SHP77 (cell line): Measurements from ENCODE around the gene RHBG.

ENCODE experiments used
- DNase-seq, 2 experiments: peaks; one replicate each; lab custom pipeline; 2025; lab: John Stamatoyannopoulos, UW

RHBG gene

DNA sequence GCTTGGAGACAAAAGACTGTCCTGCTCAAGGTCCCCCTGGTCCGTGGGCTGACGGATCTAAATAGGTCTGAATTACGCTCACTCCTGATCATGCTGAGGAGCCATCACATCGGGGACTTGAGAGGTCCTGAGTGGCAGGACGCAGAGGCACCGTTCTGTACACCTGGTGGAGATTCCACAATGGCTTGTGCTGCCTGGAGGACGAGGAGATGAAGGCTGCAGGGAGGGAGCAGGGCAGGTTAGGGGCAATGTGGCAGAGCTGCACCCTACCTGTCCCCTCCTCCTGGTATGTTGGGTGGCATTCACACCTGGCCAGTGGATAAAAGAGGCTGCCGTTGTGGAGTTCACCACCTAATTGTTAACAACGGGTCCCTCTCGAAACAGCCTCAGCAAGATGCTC is 38.7 kb downstream of the RHBG start:
- no peak for DNase-seq

DNA sequence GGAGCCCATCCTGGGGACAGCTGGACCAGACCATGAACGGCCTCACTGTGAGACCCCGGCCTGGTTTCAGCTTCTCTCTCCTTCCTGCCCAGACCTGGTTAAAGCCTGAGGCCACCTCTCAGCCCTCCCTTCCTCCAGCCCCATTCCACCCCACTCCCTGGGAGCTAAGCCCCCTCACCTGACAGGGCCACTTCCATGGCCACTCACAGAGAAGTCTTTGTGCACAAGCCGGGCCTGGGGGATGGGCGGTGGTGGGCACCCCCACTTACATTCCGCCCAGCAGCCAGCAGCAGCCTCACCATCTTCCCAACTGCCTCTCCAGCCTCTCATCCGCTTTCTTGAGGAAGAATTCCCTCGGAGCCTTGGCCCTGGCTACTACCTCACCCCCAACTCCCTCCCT is 40.4 kb downstream of the RHBG start:
- no peak for DNase-seq

DNA sequence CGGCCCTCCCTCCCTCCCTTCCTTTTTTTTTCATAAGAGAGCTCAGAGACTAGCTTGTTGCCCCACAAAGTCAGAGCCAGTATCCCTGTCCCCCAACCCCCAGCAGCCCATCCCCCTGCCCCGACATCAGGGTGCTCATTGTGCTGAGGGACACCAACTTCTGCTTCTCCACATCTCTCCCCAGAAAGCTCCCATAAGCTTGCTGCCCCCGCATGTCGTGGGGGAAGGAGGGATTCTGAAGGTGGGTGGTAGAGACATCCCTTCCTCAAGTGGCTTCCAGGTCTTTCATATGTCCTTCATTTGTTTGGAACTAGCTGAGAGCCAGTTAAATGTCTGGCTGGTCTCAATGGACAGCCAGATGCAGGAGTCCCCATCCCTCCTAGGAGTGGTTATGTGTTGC is 41.2 kb downstream of the RHBG start:
- DNase-seq: no peak

DNA sequence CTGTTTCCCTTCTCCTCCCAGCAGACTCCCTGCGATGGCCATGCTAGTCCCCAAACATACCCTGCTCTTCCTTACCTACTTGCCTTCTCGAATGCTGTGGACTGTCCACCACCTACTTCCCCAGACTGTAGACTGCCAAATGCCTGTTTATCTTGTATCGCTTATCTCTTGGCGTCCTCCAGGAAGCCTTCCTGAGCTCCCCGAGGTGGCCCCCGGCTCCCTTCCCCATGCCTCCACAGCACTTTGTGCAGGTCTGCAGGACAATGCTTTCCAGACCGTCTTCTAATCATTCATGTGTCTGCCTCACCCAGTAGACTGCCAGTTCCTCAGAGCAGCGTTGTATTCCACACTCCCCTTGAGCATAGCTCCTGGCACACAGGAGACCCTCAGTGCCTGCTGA is 41.7 kb downstream of the RHBG start:
- no peak for DNase-seq

DNA sequence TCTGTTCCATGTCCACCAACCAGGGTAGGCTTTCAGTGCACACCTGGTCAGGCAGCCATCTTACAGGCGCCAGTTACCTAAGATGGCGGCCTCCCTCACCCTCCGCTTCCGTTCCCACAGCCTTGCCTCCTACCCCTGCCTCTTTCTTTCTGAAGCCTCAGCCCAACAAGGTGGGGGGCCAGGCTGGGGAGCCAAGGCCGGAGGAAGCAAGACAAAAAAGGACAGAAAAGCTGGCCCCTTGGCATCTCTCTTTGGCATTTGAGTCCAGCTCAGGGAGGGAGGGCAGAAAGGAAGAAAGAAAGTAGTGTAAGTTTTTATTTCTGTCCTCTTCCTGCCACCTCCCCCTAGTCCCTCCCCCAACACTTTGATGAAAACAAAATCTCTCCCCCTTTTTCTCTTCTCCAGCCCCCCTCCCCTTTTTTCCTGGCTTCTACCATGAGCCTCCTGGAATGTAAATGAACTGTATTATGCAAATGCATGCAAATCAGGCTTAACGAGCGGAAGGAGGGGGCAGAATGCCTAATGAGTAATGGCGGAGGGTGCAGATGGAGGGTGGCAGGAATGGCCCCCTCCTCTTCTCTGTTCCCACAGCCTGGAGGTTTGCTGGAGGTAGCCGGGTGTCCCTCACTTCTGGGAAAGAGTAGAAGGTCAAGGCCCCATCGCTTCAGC is 43.8 kb downstream of the RHBG start:
- DNase-seq: no peak

DNA sequence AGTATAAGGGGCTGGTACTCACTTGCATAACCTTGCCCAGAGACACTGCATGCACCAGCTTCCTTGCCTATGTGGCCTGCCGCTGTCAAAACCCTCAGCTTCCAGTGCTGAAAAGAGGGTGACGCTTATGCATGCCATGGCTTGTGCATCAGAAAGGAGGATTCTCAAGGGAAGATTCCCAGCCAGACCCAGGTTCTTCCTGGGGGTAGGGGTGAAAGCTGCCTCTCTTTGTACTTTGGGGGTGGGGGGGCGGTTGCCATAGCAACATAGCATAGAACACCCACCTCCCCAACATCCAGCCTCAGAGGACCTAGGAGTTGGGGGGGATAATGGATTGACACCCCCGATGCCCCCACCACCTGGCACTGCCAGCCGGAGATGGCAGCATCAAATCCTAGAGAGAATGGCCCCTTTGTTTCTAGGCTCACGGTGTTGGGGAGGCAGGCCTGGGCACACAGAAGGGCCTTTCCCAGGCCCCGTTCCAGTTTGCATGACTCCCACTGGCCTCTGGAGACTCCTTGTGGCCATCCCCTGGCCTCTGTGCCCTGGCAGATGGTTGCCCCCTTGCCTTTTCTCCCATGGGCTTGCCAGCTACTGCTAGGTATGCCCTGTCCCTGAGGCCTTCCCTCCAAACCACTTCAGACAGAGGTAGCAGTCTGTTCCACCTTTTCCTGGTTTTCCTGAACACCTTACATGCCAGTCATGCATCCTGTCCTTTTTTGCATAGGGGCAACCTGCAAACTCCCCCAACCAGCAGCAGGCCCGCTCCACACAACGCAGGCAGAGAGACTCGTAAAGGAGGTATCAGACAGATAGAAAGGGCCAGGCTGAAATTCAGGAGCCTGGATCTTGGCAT is 44.6 kb downstream of the RHBG start:
- no peak for DNase-seq

DNA sequence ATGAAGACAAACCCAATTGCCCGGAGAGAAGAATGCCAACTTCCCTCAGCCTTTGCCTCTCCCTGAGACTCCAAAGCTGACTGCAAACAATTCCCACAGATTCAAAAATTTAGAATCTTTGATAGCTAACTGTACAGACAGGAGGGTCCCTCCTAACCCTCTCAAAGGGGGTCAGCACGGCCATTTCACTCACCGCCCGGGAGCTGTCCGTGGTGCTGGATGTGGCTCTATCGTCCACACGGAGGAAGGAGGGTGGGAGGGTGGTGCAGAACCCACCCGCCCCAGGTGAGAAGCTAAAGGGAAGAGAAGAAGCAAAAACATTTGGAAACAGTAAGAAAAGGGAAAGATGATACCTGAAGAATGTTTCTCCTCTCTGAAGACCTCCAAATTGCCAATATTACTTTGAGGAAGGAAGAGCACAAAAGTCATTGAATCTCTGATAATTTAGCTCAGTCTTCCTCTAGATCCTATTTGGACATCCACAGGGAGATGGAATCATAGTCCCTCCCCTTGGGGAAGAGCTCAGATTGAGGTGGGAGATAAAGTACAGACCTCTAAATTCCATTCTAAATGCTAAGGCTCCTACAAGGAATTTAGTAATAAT is 45.6 kb downstream of the RHBG start:
- DNase-seq: no peak

DNA sequence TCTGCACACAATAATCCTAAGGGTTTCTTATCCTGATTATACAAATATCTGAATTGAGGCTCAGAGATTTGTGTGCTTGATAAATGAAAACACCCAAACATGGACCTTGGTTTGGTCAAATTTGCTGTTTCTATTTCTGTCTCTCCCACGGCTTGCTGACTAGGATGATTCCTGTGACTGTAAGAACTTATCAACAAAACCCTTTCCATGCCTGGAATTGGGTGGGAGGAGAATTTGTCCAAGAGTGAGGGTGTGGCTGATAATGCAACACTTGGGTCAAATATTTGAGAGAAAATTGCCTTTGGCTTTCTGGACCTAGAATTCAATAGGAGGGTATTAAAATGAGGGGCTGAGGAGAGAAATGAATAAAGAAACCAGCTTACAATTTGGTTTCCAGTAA is 48.0 kb downstream of the RHBG start:
- no peak for DNase-seq

DNA sequence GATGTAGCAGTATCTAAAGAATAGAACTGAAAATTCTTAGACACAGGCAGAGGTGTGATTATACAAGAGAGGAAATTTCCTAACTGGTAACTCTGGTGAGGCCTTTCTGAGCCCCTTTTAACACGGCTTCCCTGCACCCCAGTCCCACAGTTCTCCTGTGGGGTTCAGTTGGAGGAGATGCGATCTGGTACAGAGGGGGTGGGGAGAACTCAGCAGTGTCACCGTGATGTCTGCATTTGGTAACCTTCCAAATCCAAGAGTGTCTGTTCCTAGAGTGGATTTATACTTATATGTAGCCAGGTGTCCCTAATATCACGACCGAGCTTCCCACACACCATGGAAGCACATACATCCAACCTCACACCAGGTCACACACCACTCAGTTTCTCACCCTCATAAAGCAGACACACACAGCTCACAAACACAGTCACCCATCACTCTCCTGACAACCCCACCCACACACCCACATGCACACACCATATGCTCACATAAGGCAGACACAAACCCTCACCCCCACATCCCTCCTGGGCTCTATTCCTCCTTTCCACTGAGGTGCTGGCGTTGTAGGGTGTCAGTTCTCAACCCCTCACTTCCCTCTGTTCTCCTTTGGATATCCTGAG is 48.5 kb downstream of the RHBG start:
- DNase-seq: no peak

DNA sequence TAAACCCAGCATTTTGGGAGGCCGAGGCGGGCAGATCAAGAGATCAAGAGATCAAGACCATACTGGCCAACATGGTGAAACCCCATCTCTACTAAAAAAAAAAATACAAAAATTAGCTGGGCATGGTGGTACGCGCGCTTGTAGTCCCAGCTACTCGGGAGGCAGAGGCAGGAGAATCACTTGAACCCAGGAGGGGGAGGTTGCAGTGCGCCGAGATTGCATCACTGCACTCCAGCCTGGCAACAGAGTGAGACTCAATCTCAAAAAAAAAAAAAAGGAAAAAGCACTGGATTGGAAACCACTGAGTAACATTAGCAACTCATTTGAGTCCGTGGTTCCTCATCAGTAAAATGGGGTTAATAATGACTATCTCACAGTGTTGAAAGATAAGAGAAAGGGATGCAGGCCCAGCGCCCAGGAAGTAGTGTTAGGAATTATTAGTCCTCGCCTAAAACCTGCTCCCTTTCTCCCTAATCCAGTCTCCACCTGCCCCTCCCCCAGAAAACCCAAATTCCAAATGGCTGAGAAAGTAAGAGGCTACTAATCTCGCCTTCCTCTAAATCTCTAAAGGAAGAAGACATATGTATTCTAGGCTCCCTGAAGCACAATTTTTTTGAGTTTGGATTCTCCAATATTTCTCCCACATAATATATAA is 49.5 kb downstream of the RHBG start:
- DNase-seq: no peak

DNA sequence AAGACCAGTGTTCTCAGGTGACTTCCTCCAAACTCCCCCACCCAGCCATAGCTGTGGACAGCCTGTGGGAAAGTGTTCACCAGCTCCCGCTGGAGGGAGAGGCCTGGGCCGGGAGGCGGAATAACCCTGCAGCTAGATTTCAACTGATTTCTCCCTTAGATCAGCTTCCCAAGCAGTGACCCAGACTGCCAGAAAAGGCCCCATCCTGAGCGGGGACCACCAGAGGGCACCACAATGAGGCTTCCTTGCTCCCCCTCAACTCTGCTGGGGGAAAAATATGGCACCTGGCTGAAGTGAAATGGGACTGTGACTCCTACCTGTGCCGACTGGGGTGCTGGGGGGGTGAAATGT is 50.8 kb downstream of the RHBG start:
- no peak for DNase-seq

DNA sequence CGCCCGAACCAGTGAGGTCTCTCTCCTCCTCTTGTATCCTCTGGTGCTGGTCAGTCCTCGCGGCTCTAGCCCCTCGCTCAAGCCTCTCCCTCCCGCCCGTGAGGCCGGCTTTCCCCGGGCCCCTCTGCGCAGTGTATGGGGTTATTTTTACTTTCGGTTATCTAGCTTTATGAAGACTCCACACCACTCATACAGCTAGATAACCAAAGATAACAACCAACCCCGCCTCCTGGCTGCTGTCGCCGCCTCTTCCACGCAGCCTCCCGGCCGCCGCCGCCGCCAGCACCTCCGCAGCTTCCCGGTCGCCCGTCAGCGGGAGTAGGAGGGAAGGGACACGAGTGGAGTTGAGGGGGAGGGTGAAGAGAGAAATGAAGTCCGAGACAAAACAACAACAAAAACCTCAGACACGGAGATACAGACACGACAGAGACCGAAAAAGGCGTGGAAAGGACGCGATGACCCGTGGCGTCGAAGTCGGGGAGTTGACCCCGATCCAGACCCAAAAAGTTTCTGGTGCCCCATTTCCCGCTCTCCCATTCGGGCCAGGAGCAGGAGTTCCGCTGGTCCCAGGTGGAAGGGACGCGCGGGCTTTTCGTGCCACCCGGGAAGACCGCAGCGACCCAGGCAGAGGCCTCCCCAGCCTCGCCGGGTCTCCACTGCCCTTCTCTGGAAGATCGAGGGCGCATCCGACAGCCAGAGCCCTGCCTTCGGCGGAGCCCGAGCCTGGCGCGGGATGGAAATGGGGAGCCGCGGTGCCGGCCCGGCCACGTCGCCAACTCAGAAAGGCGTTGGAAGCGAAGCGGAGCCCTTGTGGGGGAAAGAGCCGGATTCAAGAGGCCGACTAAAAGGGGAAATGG is 51.4 kb downstream of the RHBG start:
- DNase-seq: no peak

DNA sequence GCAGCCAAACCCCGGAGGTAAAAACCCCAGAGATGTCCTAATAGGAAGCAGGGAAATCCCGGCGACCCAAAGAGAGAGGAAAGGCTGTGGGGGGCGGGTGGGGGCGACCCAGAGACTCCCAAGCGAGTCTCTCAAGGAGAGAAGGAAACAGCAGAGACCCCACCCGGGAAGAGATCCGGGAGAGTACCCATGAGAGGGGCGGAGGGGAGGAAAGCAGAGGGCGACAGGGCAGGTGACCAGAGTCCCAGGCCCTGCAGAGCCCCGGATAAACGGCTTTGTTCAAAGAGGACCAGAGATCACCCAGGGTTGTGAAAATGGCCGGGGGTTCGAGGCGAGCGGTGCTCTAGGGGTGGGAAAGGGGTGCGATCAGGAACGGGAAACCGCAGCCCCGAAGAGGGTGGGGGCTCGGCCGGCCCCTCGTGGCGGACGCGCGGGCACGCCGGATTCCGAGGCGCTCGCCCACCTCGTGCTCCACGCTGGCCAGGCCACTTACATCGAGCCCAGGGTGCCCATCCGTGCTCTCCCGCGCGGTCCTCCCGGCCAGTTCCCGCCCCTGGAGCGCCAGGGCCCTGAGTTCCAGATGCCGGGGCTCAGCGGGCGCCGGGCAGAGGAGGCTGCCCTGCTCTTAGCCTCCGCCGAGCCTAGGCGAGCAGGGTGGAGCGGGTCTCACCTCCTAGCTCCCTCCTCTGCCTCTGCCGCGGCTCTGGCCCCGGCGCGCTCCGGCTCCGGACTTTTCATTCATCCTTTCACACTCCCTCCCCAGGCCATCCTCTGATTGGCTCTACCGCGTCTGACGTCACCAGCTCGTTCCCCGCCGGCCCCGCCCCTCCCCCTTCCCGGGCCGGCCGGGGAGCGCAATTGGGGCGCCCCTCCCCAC is 52.3 kb downstream of the RHBG start:
- DNase-seq: peak; percentile 88 to 94

DNA sequence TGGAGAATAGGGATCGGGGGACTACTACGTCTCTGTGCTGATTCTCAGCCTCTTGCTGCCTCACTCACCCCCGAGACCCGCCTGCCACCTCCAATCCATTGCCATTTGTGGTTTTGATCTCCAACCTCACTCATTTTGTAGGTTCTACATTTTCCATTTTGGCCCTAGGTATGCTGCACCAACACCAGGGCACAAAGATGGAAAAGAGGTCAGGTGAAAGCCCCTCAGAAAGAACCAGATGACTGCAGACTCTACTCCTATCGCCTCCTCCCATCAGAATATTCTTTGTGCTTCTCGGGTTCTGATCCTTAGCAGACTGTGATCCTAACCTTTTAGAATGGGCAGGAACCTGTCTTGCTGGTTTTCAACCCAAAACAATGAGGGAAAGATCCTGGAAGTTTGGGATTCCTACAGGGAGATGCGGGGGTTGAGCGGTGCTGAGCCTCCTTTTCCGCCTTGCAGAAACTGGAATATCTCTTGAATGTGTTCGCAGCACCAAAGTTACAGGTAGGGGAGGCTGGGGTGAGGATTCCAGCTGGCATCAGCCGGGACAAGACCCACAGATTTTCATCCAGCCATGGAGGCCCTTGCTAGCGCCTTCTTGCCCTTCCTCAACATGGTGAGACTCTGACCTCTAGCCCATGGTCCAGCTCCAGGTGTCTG is 53.1 kb downstream of the RHBG start:
- no peak for DNase-seq

DNA sequence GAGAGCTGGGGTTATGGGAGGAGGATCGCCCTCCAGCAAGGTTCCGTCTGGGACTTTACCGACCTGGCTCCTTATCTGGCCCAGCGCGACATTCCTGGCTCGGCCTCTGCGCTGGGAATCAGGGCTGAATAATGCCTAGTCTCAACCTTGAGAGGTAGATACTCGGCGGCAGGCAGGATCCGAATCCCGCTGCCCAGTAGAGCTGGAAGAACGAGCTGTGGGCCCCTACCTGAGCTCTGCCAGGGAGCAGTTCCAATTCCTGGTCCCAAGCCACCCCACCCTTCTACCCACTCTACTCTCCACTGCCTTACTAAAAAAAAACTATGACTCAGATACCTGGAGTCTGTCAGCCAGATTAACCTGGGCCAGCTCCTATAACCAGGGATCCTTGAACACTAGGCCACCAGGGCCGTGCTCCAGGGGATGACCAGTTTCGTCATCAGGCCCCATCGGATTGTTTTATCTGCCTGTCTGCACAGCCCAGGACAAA is 53.6 kb downstream of the RHBG start:
- no peak for DNase-seq

DNA sequence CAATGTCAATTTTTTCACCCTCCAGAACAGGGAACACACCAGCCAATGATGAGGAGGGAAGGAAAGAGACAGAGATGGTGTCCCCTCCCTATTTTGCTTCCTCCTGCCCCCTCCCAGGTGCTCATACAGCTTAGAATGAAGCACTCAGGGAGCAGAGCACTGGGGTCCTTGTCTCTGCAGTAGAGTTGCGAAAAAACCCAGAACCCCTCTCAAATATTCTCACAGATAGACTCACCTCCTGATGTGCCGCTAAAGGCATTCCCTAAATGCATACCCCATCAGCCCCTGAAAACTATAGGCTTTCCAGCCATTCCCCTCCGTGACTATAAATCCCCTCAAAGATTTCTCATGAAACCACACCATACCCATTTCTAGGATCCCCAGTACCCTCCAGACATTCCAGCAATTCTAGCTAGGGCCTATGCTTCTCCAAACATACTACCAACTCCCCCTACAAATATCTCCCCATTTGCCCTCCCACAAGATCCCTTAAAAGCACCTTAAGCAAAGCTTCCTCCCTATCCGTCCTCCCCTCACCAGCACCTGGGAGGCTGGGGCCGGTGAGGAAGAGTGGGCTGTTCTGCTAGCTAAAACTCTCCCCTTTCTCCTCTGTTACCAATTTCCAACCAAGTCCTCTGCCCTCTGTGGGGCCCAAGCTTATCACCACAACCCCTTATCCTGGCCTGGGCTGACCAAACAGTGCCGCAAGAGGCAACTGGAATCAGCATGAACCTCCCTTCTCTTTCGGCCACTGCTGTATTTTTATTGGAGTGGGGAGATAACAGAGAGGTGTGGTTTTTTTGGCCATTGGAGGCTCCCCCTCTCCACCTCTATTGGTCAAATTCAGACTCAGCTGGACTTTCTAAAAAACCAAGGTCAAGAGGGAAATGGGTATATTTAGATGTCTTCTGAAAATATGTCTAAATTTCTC is 54.7 kb downstream of the RHBG start:
- DNase-seq: no peak

DNA sequence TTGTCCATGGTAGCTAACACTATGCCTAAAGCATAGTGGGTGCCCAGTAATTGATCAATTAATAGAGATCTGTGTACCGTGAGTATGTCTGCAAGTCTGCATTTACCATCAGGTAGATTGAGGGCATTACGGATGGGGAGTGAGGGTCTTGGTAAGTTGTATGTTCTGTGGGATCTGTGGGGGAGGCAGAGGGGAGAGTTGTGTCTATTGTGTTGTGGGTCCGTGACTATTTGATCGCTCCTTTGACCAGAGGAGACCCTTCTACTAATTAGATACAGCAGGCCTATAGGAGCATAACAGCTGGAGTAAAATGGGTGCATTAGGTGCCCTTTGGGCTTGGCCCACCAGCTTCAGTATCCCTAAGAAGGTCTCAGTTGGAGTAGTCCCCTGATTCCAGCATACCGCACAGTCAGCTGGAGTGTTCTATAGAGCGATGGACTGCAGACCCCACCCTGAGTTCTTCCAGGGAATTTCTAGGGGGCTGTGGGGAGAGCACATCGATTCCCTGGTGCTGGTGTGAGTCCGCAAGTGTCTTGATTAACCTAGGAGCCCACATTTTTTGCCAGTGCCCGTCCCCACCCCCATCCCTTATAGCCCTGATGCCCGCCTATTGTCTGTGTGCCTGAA is 55.9 kb downstream of the RHBG start:
- no peak for DNase-seq

DNA sequence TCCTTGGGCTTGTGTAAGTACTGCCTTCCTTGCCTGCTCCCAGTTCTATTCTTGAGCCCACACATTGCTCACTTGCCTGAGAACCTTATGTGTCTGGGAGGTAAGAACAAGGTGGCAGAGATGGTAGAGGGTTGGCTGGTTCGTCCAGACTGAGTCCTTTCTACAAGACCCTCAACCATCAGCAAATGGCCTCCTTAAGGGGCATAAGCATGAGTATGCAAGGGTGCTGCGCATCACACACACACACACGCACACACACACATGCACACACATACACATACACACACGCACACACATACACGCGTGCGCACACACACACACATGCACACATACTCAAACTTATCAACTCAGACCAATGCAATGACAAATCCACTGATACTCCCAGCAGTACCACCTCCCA is 56.9 kb downstream of the RHBG start:
- DNase-seq: no peak
